Stimulated activated CD8-positive, alpha-beta memory T cell treated with anti-CD3 and anti-CD28 coated beads, Interleukin-15, amount 100 ng/mL, for 1 hour (primary cell): ENCODE results near the gene KCNIP3.

Experiments
- DNase-seq: peaks from one replicate; pipeline ENCODE4 v3.0.0-alpha.2; 2020; ENCODE audit warnings: low read depth

KCNIP3 gene

GRCh38 chr2:95275151-95275515, 22.0 kb upstream of the KCNIP3 start:
- no peak for DNase-seq

DNA sequence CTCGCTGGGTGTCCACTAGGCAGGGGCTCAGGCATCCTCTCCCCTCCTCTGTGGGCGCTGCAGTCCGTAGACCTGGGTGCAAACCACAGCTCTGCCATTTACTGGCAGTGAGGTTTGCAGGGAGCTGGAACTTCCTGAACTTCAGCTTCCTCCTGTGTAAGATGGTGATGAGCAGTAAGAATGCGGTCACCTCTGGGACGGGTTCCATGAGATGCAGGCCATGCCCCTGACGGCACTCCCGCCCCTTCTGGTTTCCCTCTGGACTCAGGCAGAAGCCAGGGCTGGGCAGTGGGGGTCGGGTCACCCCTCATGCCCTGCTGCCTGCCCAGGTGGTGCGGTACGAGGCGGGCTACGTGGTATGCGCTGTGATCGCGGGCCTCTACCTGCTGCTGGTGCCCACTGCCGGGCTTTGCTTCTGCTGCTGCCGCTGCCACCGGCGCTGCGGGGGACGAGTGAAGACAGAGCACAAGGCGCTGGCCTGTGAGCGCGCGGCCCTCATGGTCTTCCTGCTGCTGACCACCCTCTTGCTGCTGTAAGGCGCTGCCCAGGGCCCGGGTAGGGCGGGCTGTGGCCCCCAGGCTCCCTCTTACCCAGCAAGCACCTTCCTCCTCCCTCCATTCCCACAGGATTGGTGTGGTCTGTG, 21.4 kb upstream of the KCNIP3 start:
- DNase-seq: no peak

- DNase-seq: no peak
These were observed 20.8 kb upstream of the KCNIP3 start for GRCh38 chr2:95276244-95276887.

DNA sequence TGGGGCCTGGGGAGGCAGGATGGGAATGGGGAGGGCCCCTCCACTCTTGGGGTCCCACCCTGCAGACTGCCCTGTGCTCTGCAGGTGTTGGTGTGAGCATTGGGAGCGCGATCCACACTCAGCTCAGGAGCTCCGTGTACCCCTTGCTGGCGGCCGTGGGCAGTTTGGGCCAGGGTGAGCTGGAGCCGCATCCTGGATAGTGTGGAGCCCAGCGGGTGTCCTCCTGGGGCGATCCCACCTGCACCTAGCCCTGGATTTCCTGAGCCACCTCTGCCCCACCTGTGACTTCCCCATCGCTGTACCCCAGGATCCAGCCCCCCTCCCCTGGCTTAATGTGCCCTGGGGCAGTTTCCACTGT, 20.3 kb upstream of the KCNIP3 start:
- no peak for DNase-seq

DNA sequence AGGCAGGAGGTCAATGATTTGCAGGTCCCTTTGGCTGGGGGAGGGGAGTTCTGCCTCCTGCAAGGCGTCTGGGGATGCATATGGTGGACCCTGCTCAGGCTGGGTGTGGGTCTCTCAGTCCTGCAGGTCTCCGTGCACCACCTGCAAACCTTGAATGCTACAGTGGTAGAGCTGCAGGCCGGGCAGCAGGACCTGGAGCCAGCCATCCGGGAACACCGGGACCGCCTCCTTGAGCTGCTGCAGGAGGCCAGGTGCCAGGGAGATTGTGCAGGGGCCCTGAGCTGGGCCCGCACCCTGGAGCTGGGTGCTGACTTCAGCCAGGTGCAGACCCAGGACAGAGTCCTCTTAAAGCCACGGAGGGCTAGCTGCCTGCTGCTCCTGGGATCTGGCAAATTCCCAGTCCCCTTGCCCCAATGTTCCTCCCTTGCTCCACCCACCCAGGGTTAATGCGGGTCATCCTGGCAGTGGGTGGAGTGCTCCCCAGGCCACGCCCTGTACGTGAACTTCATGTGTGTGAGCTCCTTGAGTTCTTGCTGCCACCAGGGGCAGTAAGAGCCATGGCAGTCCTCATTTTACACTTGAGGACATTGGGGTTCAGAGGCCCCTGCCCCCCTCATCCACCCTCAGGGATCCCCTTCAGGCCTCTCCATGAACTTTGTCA, 19.8 kb upstream of the KCNIP3 start:
- DNase-seq: no peak

- no peak for DNase-seq
These were observed 19.1 kb upstream of the KCNIP3 start for GRCh38 chr2:95278051-95278471.

DNA sequence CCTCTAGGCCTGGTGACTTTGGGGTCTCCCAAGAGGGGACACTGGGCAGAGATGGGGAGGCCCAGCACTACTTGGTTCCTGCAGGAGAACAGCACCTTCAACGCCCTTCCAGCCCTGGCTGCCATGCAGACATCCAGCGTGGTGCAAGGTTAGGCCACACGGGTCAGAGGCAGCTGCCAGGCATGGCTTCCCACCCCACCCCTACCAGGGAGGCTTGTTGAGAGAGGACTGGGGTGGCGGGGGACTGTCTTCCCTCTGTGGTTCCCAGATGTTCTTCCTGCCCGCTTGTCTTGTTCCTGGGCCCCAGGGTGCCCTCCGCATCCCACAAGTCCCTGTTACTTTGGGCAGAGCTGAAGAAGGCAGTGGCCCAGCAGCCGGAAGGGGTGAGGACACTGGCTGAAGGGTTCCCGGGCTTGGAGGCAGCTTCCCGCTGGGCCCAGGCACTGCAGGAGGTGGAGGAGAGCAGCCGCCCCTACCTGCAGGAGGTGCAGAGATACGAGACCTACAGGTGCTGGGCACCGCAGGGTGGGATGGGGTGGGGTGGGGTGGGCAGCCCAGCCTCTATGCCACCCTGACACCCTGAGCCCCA, 18.4 kb upstream of the KCNIP3 start:
- no peak for DNase-seq

DNA sequence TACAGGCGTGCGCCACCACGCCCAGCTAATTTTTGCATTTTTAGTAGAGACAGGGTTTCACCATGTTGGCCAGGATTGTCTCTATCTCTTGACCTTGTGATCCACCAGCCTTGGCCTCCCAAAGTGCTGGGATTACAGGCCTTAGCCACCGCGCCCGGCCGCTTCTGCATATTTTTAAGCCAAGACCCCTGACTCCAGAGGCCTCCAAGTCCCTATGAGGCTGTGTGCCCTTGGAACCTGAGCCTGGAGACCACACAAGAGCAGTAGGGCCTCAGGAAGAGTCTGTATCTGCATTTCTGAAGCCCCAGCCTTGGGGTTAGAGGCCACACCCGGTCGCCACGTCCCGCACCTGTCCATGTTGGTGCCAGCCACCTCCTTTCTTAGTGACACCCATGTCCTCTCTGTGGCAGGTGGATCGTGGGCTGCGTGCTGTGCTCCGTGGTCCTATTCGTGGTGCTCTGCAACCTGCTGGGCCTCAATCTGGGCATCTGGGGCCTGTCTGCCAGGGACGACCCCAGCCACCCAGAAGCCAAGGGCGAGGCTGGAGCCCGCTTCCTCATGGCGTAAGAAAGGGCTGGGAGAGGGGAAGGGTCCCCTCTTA, 17.6 kb upstream of the KCNIP3 start:
- no peak for DNase-seq

DNA sequence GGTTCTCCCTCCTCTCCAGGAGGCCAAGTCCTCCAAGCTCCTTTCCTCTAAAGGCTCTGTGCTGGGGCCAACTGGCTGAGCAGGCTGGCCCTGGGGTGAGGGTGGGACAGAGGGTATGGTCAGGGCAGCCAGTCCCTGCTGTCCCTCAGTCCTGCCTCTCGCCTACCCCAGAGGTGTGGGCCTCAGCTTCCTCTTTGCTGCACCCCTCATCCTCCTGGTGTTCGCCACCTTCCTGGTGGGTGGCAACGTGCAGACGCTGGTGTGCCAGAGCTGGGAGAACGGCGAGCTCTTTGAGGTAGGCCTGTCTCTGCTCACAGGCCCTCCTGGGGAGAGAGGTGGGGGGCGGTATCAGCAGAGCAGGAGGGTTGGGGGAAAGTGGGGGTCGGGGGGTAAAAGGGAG, 16.1 kb upstream of the KCNIP3 start:
- no peak for DNase-seq

GRCh38 chr2:95281786-95282185, 15.4 kb upstream of the KCNIP3 start:
- no peak for DNase-seq

- no peak for DNase-seq
These were observed 14.7 kb upstream of the KCNIP3 start for GRCh38 chr2:95282458-95282857.

GRCh38 chr2:95283562-95283961, 13.6 kb upstream of the KCNIP3 start:
- no peak for DNase-seq

GRCh38 chr2:95284886-95285541, 12.1 kb upstream of the KCNIP3 start:
- DNase-seq: no peak

GRCh38 chr2:95285542-95285932, 11.6 kb upstream of the KCNIP3 start:
- no peak for DNase-seq

DNA sequence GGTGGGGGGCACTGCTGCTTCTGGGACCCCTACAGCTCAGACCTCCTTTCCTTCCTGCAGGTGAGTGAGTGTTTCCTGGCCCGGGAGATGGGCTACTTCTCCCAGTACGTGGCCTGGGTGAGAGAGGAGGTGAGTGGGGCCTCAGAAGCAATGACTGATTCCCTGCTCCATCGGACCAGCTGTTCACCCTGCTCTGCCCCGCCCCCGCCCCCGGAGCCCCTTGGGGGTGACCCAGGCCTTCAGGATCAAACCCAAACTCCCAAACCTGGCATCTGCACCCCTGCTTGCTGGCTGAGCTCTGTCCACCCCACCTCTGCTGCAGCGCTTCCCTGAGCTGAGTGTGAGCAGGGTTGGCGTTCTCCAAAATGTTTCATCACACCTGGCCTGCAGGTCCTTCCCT, 9.8 kb upstream of the KCNIP3 start:
- no peak for DNase-seq

DNA sequence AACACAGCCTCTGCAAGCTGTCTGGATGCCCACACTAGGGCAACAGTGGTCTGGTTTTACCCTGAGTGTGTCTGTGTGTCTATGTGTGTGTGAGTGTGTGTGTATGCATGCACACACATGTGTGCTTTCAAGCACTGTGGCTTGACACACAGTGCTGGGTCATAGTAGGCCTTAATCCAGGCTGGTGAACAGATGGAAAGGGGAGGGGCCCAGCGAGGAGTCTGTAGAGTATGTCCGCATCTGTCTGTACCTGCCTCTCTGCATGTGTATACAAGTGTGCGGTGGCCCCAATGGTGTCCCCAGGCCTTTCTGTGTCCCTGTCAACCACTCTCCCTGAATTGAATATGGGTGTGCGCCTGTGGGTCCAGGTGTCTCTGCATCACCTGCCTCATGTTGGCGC, 9.3 kb upstream of the KCNIP3 start:
- no peak for DNase-seq

DNA sequence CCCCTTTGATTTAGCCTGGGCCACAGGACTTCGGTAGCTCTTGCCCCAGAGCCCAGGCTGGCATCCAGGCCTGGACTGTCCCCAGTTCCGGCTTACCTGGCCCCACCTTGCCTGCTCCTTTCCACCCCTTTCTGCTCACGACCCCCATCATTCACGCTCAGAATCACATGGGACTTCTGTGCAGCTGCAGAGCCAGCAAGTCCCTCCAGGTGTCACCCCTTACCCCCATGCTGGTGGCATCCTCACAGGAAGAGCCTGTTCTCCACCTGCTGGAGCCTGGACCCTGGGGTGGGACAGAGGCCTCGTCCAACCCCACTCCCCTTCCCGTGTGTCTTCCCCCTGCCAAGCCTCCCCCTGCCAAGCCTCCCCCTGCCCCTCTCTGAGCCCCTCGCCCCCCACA, 7.9 kb upstream of the KCNIP3 start:
- DNase-seq: no peak

DNA sequence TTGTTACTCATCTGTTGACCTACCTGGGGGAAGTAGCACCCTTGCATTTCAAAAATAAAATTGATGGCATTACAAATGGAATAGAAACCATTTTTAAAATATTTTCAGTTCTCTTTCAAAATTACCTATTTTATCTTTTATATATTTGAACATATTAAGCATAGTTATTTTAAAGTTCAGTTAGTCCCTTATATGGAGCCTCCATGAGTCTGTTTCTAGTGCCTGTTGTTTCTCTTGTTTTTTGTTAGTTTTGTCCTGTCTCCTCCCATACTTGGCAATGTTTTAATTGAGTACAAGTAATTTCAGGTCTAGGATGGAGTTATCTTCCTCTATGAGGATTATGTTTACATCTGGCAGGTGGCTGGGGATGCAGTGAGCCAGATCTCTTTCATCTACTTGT, 5.9 kb upstream of the KCNIP3 start:
- no peak for DNase-seq

DNA sequence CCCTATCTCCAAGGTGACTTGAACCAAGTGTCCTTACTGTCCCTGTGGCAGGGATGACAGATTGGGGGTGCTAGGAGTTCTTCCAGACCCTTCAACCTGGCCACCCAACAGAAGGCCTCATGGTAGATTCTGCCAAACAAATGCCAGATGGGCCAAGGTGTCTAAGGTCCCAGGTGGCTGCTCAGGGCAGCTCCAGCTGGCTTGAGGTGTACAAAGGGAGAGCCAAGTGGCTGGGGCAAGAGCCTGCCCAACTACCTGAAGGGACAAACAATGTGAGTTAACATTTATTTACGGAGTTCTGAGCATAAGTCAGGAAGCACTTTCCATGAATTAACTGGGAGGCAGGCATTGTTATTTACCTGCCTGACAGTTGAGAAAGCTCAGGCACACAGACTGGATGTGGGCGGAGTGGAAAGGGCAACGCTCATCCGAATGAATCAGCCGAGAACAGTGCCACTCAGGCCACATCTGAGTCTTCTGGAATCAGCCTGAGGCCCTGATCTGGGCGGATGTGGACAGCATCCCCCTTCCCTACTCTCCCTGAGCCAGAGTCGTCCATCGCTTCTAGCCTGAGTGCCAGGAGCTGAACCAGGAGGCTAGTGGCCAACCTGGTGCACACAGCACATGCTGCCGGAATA, 4.4 kb upstream of the KCNIP3 start:
- DNase-seq: no peak

DNA sequence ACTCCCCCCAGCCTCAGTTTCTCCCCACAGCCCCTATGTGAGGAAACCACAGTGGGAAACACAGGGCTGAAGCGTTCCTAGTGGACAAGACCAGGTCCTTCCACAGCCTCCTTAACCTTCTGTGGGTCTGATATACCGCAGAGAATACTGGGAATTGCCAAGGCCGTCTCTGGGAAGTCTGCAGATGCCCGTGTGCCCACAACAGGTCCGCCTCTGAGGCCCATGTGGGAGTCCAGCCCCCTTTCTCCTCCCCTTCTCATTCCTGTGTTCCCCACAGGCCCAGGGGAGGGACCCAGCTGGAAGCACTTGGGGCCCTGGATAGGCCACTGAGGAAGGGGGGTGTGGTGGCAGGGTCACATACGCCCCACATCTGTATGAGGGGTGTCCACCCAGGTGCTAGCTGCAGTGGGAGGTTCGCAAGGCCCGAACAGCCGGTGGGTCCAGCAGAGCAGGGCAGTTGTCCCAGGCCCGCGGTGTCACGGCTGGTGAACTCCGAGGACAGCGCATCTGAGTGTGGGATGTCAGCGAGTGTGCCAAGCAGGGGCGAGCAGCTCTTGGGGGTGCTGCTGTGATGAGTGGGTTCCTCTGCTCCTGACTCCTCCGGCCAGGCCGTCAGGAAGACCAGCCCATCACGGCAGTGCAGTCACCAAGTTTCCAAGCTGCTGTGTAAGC, 2.4 kb upstream of the KCNIP3 start:
- DNase-seq: no peak

DNA sequence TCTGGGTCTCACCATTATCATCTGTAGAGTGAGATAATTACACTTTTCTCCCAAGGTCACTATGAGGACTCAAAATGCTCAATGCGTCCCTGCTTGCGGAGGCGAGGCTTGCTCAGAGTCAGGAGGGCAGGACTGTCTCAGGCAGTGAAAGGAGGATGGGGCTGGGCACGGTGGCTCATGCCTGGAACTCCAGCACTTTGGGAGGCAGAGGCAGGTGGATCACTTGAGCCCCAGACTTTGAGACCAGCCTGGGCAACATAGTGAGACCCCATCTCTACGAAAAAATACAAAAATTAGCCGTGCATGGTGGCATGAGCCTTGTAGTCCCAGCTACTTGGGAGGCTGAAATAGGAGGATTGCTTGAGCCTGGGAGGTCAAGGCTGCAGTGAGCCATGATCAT, 1.8 kb upstream of the KCNIP3 start:
- DNase-seq: no peak
